Adrenal gland (tissue), 12 donors: ENCODE data around the gene FAM3B. TPM values are rescaled to one million over a fixed set of nuclear protein-coding genes. Genes with fewer than 3 reads are reported as not detected.

ENCODE experiments used
- DNase-seq, 7 donors: peaks; one replicate each; pipeline ENCODE4 v3.0.0-alpha.2; 2019 to 2020
- H3K27ac ChIP-seq, 5 donors: fragments of 200-600 bp; sonication (generic) in 4 of 5; 1 replicate in 3 of 5; 2 replicates in 2 of 5; pipeline versions ENCODE4 v1.5.1 to v1.8.0; 2016 to 2020; ENCODE audit warnings: mild to moderate bottlenecking in 1 of 5
- H3K27me3 ChIP-seq: fragments of 200-600 bp; 2 replicates; pipeline ENCODE4 v1.8.0; 2021
- H3K36me3 ChIP-seq, 2 donors: fragments of 200-600 bp; replicated peaks in 1 of 2; 1 replicate in 1 of 2; 2 replicates in 1 of 2; pipeline versions ENCODE4 v1.5.1 to v1.8.0; 2018 to 2022
- H3K4me1 ChIP-seq, 2 donors: fragments of 200-600 bp; replicated peaks in 1 of 2; 1 replicate in 1 of 2; 2 replicates in 1 of 2; pipeline versions ENCODE4 v1.5.1 to v1.8.0; 2018 to 2021
- H3K4me3 ChIP-seq, 4 donors: fragments of 200-600 bp; sonication (generic) in 3 of 4; one replicate each; pipeline ENCODE4 v1.5.1; 2016 to 2018
- H3K9me3 ChIP-seq, 3 donors: fragments of 200-600 bp; sonication (generic) in 1 of 3; replicated peaks in 1 of 3; 1 replicate in 2 of 3; 2 replicates in 1 of 3; pipeline versions ENCODE4 v1.5.1 to v1.8.0; 2016 to 2021
- POLR2A ChIP-seq, 2 donors: fragments of 450-650 bp; IDR thresholded peaks; one replicate each; pipeline ENCODE4 v1.6.1; 2017; ENCODE audit warnings: antibody characterized with exemption in 2 of 2, mild to moderate bottlenecking in 2 of 2, moderate library complexity in 1 of 2
- WGBS, 4 donors: extraction: QIAGEN DNeasy Blood & Tissue Kit in 2 of 4; methylation state at CpG; one replicate each; pipeline versions ENCODE4 v1.1.5 to v1.1.7; 2013 to 2017; 5-methylcytosine and 5-hydroxymethylcytosine counted together
- intact Hi-C, 2 donors: fragments of 100-400 bp; cut with DNase I; formaldehyde crosslinking; loops; one replicate each; pipeline versions ENCODE4 v1.14.1 to v1.15.0; 2022 to 2023
- polyA plus RNA-seq, 3 donors: library from polyadenylated mRNA; stranded (reverse); fragments of 200-250 nt in 2 of 3; fragments of 350-450 nt in 1 of 3; fragmentation: Illumina TruSeq in 1 of 3; extraction: RNeasy Lipid Tissue Mini Kit (QIAGEN cat#74804) in 1 of 3; gene quantifications; one replicate each; pipeline ENCODE4 v1.2.3, GENCODE V29; 2013 to 2014
- total RNA-seq, 9 donors: library from RNA; depleted of rRNA in 4 of 9; stranded (reverse); fragments of >200 nt in 4 of 9; fragments of 120-200 nt in 1 of 9; fragmentation: NEBNext Ultra II Directional in 1 of 9; extraction: Animal tissue kit (Norgen Biotek cat#: 25700) in 1 of 9; gene quantifications; one replicate each; pipeline versions ENCODE4 v1.1.0 to v1.2.4, GENCODE V29; 2013 to 2023
- TF ChIP-seq, protein P1 (sequence below), 6 experiments: fragments of 450-650 bp in 4 of 6; fragments of 200-600 bp in 2 of 6; sonication (generic) in 1 of 6; IDR thresholded peaks; 1 replicate in 5 of 6; 2 replicates in 1 of 6; pipeline versions ENCODE4 v1.5.1 to v1.8.0; 2016 to 2021; ENCODE audit warnings: antibody characterized with exemption in 6 of 6, mild to moderate bottlenecking in 2 of 6, moderate library complexity in 1 of 6
- donor health status: healthy with polysubstance abuse.
- donor health status: Bipolar disorder and iron deficiency.
- donor health status: DM: yes; HTN: yes; CAD: no.
- donor health status: DM: no; HTN: no; CAD: no.
- donor health status: DM: no; HTN: no; CAD: no.
- donor health status: DM: yes; HTN: yes; CAD: no.

Gene FAM3B
- total and polyA plus RNA-seq, 12 donors, result 0.07 to 0.38 (median 0.24) TPM; not detected in 8

GRCh38 chr21:41360072-41360821 is 43.6 kb downstream of the FAM3B start:
- H3K27me3 ChIP-seq, result no peaks in the 10 kb centered on the region
- peak in 2 of 7 donors; percentile 27 to 53 for DNase-seq
- TF ChIP-seq, protein P1, sequence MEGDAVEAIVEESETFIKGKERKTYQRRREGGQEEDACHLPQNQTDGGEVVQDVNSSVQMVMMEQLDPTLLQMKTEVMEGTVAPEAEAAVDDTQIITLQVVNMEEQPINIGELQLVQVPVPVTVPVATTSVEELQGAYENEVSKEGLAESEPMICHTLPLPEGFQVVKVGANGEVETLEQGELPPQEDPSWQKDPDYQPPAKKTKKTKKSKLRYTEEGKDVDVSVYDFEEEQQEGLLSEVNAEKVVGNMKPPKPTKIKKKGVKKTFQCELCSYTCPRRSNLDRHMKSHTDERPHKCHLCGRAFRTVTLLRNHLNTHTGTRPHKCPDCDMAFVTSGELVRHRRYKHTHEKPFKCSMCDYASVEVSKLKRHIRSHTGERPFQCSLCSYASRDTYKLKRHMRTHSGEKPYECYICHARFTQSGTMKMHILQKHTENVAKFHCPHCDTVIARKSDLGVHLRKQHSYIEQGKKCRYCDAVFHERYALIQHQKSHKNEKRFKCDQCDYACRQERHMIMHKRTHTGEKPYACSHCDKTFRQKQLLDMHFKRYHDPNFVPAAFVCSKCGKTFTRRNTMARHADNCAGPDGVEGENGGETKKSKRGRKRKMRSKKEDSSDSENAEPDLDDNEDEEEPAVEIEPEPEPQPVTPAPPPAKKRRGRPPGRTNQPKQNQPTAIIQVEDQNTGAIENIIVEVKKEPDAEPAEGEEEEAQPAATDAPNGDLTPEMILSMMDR (IDR thresholded peaks at IDR 0.05), result no peak
- no peak for TF ChIP-seq POLR2A (IDR thresholded peaks at IDR 0.05)
- H3K9me3 ChIP-seq, result no peaks in the 10 kb centered on the region
- peak overlapping the region in 1 of 5 donors; percentile 31 for H3K27ac ChIP-seq
- intact Hi-C loops, result no loop called here
- H3K4me3 ChIP-seq, result no peak overlapping the region
- WGBS, 4 donors, result 67 to 78% (median 75%) methylated on average over 10 to 22 of the region's 22 CpGs
- H3K4me1 ChIP-seq, result no peaks in the 10 kb centered on the region
- H3K36me3 ChIP-seq, result no peaks in the 10 kb centered on the region

- Histone ChIP-seq H3K27me3 (no peaks in the 10 kb centered on the region), H3K27ac (peak overlapping the region in 2 of 5 donors; percentile 57 to 91), H3K4me1 (no peaks in the 10 kb centered on the region), H3K4me3 (no peak overlapping the region), H3K9me3 (no peaks in the 10 kb centered on the region), H3K36me3 (no peaks in the 10 kb centered on the region)
- TF ChIP-seq, protein P1 (IDR thresholded peaks at IDR 0.05), result no peak
- TF ChIP-seq POLR2A (IDR thresholded peaks at IDR 0.05), result no peak
- intact Hi-C loops, result no loop called here
- DNase-seq, result peak in 1 of 7 donors; percentile 43
- 84 to 89% (median 87%) methylated on average over 14 to 16 of the region's 16 CpGs for WGBS, 4 donors
These were observed 44.6 kb downstream of the FAM3B start for GRCh38 chr21:41361053-41361785.

DNA sequence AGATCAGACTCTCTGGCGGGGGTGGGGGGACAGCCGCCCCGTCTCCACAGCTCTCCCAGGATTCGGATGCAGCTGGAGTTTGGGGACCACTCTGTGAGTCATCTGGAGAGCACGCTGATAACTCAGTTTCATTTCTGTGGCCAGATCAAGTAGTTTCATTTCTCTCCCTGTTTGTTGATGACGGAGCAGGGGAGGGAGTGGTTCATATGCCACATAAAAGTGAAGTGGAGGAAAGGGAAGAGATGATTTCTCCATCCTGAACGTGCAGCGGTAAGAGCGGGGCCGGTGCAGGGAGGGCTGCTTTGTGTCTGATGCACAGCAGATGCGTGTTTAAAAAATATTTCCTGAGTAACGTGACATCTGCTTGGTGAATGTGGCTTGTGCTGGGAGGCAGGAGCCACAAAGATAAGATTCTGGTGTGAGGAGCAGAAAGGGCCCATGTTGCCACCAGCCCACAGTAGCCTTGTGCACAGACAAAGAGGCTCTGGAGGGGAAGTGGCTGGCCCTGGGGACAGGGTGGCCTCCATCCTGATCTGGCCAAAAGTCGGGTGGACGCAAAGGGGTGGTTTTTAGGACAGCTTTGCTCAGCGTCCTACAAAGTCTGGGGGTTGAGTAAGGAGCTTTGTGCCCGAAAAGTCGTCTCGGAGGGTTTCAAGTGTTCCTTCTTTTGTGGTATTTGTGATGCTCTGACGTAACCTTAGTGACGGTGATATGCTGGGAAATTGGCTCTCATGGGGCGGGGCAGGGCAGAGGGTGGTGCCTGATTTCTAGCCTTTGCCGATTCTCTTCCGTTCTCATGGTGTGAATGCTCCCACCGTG is 45.4 kb downstream of the FAM3B start, which contains the start of gene MX2:
TSS of gene MX2 (plus strand) at position 242 of the 819 bp plus-strand sequence. CDS start 14,880 bp downstream, outside the sequence.
- Histone ChIP-seq H3K9me3 (no peaks in the 10 kb centered on the region), H3K36me3 (no peaks in the 10 kb centered on the region), H3K4me1 (no peaks in the 10 kb centered on the region), H3K4me3 (peak within 1 kb of the TSS in 1 of 4 donors; percentile 37), H3K27me3 (no peaks in the 10 kb centered on the region), H3K27ac (peak within 1 kb of the TSS in 4 of 5 donors; percentile 48 to 91 (median 62))
- 45 to 64% (median 50%) methylated on average over 14 to 24 of the region's 24 CpGs for WGBS, 4 donors
- intact Hi-C loops, result no loop called here
- DNase-seq, result peak; percentile 18 to 66 (median 44)
- TF ChIP-seq, protein P1 (IDR thresholded peaks at IDR 0.05), result no peak
- peak in 1 of 2 donors; percentile 14 for TF ChIP-seq POLR2A (IDR thresholded peaks at IDR 0.05)
